Gastroesophageal sphincter (tissue), 4 donors: ENCODE data around the gene CNTNAP2. TPM values are rescaled to one million over a fixed set of nuclear protein-coding genes. Genes with fewer than 3 reads are reported as not detected.

Experiments
- ATAC-seq: fragments of 150-250 bp; one replicate; pipeline ENCODE4 v1.9.1; 2016; ENCODE audit warnings: mild to moderate bottlenecking, moderate library complexity
- H3K27ac ChIP-seq, 4 donors: fragments of 200-600 bp; sonication (generic) in 3 of 4; 1 replicate in 3 of 4; 2 replicates in 1 of 4; pipeline ENCODE4 v1.5.1; 2016 to 2019
- H3K27me3 ChIP-seq: fragments of 200-600 bp; sonication (generic); one replicate; pipeline ENCODE4 v1.5.1; 2019
- H3K36me3 ChIP-seq, 2 donors: fragments of 200-600 bp; sonication (generic); one replicate each; pipeline ENCODE4 v1.5.1; 2019; ENCODE audit warnings: control low read depth in 1 of 2
- H3K4me1 ChIP-seq, 3 donors: fragments of 200-600 bp; sonication (generic); 1 replicate in 2 of 3; 2 replicates in 1 of 3; pipeline ENCODE4 v1.5.1; 2016 to 2019; ENCODE audit warnings: control low read depth in 2 of 3
- H3K4me3 ChIP-seq, 2 donors: fragments of 200-600 bp; sonication (generic); one replicate each; pipeline ENCODE4 v1.5.1; 2019; ENCODE audit warnings: mild to moderate bottlenecking in 1 of 2, moderate library complexity in 1 of 2
- H3K9me3 ChIP-seq, 3 donors: fragments of 200-600 bp; sonication (generic); one replicate each; pipeline ENCODE4 v1.5.1; 2017 to 2019; ENCODE audit warnings: control low read depth in 2 of 3
- EP300 ChIP-seq: sonication (generic); formaldehyde crosslinking; IDR thresholded peaks from one replicate; pipeline ENCODE4 v1.6.1; 2017; ENCODE audit warnings: antibody characterized with exemption, mild to moderate bottlenecking
- POLR2A ChIP-seq, 2 donors: fragments of 450-650 bp; IDR thresholded peaks; one replicate each; pipeline ENCODE4 v1.6.1; 2017; ENCODE audit warnings: antibody characterized with exemption in 2 of 2, mild to moderate bottlenecking in 2 of 2, moderate library complexity in 1 of 2
- POLR2AphosphoS5 ChIP-seq: sonication (generic); formaldehyde crosslinking; IDR thresholded peaks from one replicate; pipeline ENCODE4 v1.6.1; 2017; ENCODE audit warnings: antibody characterized with exemption
- WGBS, 2 donors: methylation state at CpG; one replicate each; pipeline ENCODE4 v1.1.5; 2018; ENCODE audit warnings: low coverage in 1 of 2; 5-methylcytosine and 5-hydroxymethylcytosine counted together
- total RNA-seq, 4 donors: library from RNA; depleted of rRNA; stranded (reverse); fragments of >200 nt; gene quantifications; one replicate each; pipeline ENCODE4 v1.1.0, GENCODE V29; 2016
- TF ChIP-seq, protein P1 (sequence below), 4 experiments: fragments of 200-600 bp in 2 of 4; fragments of 450-650 bp in 2 of 4; sonication (generic) in 1 of 4; IDR thresholded peaks; one replicate each; pipeline ENCODE4 v1.5.1; 2017 to 2019; ENCODE audit warnings: antibody characterized with exemption in 4 of 4, mild to moderate bottlenecking in 2 of 4, moderate library complexity in 2 of 4

The CNTNAP2 gene
- total RNA-seq, 4 donors from 2014 or later: 1.5 to 8.9 (median 3.2) TPM

DNA sequence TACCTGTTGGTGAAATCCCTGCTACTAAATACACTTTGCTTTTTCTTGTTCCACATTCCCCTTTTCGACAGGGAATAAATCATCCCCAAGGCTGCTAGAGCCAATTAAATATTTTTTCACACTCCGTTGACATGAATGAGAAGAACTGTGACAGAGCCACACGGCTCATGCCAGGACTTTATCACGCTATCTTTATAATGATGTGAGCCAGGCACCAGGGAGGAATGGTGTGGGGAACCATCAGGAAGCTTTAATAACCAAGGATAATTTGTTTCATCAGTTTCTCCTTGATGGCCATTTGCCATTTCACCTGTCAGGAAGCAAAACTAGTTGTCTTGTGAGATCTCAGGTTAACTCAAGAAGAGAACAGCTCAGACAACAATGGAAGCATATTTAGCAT lies 2280.9 kb downstream of the CNTNAP2 start:
- H3K27me3 ChIP-seq: no peaks in the 10 kb centered on the region
- H3K9me3 ChIP-seq: no peaks in the 10 kb centered on the region
- ATAC-seq: no peak
- H3K27ac ChIP-seq: no peak overlapping the region
- peaks cover 0 to 26% (median 0%) of the 10 kb centered on the region in 3 donors for H3K4me1 ChIP-seq
- no peak overlapping the region for H3K4me3 ChIP-seq
- WGBS, 2 donors: 10 to 45% methylated on average over 4 of the region's 4 CpGs
- TF ChIP-seq EP300 (no peak), POLR2AphosphoS5 (no peak), POLR2A (IDR thresholded peaks at IDR 0.05) (no peak)
- TF ChIP-seq, protein P1, sequence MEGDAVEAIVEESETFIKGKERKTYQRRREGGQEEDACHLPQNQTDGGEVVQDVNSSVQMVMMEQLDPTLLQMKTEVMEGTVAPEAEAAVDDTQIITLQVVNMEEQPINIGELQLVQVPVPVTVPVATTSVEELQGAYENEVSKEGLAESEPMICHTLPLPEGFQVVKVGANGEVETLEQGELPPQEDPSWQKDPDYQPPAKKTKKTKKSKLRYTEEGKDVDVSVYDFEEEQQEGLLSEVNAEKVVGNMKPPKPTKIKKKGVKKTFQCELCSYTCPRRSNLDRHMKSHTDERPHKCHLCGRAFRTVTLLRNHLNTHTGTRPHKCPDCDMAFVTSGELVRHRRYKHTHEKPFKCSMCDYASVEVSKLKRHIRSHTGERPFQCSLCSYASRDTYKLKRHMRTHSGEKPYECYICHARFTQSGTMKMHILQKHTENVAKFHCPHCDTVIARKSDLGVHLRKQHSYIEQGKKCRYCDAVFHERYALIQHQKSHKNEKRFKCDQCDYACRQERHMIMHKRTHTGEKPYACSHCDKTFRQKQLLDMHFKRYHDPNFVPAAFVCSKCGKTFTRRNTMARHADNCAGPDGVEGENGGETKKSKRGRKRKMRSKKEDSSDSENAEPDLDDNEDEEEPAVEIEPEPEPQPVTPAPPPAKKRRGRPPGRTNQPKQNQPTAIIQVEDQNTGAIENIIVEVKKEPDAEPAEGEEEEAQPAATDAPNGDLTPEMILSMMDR (IDR thresholded peaks at IDR 0.05): no peak
- no peaks in the 10 kb centered on the region for H3K36me3 ChIP-seq

- Histone ChIP-seq H3K27me3 (no peaks in the 10 kb centered on the region), H3K9me3 (no peaks in the 10 kb centered on the region), H3K27ac (no peak overlapping the region), H3K4me3 (no peak overlapping the region), H3K36me3 (no peaks in the 10 kb centered on the region), H3K4me1 (peaks cover 0 to 31% (median 0%) of the 10 kb centered on the region in 3 donors)
- no peak for ATAC-seq
- TF ChIP-seq EP300: no peak
- no peak for TF ChIP-seq POLR2AphosphoS5
- no peak for TF ChIP-seq POLR2A (IDR thresholded peaks at IDR 0.05)
- TF ChIP-seq, protein P1 (IDR thresholded peaks at IDR 0.05): no peak
- 71 to 84% methylated on average over 4 to 5 of the region's 5 CpGs for WGBS, 2 donors
These were observed 2281.4 kb downstream of the CNTNAP2 start for GRCh38 chr7:148397985-148398384.

DNA sequence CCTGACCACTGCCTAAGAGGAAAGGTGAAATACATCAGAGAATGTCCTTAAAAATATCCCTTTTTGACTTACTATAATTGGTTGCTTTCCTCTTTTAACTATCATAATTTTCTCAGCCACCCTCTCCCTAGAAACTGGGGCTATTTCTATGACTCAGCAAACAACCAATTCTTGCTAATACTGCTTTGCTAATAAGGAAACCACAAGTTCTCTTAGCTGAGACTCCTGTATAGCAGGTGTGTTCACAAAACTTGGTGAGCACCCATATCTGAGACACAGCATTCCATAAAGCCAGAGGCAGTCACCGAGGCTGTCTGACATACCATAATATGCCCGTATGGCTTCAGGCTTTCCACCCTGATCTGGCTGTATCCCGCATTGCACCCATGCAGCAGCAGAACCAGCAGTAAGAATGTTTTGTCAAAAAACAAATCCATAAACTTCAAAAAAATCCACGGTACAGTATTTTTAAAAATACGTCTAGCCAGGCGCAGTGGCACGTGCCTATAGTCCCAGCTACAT lies 2282.3 kb downstream of the CNTNAP2 start:
- Histone ChIP-seq H3K36me3 (no peaks in the 10 kb centered on the region), H3K9me3 (no peaks in the 10 kb centered on the region), H3K27me3 (no peaks in the 10 kb centered on the region), H3K27ac (peak overlapping the region in 1 of 4 donors; percentile 8), H3K4me1 (peaks cover 0 to 31% (median 0%) of the 10 kb centered on the region in 3 donors), H3K4me3 (no peak overlapping the region)
- no peak for ATAC-seq
- WGBS, 2 donors: 65 to 76% methylated on average over 3 to 6 of the region's 7 CpGs
- TF ChIP-seq EP300: no peak

DNA sequence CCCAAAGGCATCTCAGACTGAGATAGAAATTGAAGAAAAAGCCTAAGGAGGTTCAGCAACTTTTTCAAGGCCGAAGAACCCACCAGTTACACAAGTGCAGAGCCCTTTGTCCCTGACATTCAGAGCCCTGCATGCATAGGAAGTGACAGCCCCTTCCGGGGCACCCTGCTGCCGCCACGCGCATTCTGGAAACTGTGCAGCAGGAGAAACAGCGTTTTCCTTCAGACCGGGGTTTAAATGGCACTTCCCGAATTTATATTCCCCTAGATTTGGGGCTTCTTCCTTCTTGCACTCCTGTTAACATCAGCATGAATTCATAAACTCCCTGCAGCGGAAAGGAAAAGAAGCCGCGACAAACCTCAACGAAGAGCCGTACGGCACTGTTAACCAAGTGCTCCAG lies 2283.5 kb downstream of the CNTNAP2 start:
- H3K27ac ChIP-seq: peak overlapping the region in 1 of 4 donors; percentile 56
- H3K9me3 ChIP-seq: no peaks in the 10 kb centered on the region
- no peaks in the 10 kb centered on the region for H3K36me3 ChIP-seq
- TF ChIP-seq POLR2A (IDR thresholded peaks at IDR 0.05) (no peak), POLR2AphosphoS5 (no peak), EP300 (no peak)
- TF ChIP-seq, protein P1 (IDR thresholded peaks at IDR 0.05): no peak
- no peaks in the 10 kb centered on the region for H3K27me3 ChIP-seq
- peaks cover 0 to 31% (median 0%) of the 10 kb centered on the region in 3 donors for H3K4me1 ChIP-seq
- no peak overlapping the region for H3K4me3 ChIP-seq
- WGBS, 2 donors: 79 to 88% methylated on average over 12 to 14 of the region's 14 CpGs
- no peak for ATAC-seq

DNA sequence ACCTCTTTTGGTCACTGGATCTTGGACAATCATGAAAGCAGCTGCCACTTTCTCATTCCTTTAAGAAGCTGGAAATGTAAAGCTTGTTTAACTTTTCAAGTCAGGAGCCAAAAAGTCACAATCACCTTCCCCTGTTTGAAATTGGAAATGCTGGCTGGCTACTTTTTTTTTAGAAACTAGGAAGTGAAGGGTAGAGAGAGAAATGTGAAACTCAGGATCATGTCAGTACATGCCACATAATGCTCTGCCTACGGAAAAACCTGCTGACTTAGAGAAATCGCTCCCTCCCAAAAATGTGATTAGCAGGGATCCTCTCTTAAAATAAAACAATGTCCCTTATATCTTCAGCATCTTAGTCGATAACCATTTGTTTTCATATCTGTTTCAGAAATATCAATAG lies 2285.6 kb downstream of the CNTNAP2 start:
- no peaks in the 10 kb centered on the region for H3K36me3 ChIP-seq
- ATAC-seq: no peak
- H3K4me3 ChIP-seq: no peak overlapping the region
- peak overlapping the region in 3 of 4 donors; percentile 3 to 29 (median 17) for H3K27ac ChIP-seq
- H3K27me3 ChIP-seq: no peaks in the 10 kb centered on the region
- peaks cover 0 to 29% (median 0%) of the 10 kb centered on the region in 3 donors for H3K4me1 ChIP-seq
- 39 to 60% methylated on average over 3 of the region's 3 CpGs for WGBS, 2 donors
- no peaks in the 10 kb centered on the region for H3K9me3 ChIP-seq
- no peak for TF ChIP-seq POLR2A (IDR thresholded peaks at IDR 0.05)
- TF ChIP-seq EP300: no peak
- no peak for TF ChIP-seq POLR2AphosphoS5
- TF ChIP-seq, protein P1 (IDR thresholded peaks at IDR 0.05): no peak
